ENCODE data around the gene C19orf25. TPM values are rescaled to one million over a fixed set of nuclear protein-coding genes. Genes with fewer than 3 reads are reported as not detected.
A peak's percentile ranks its signal among the peaks of the same experiment; 100 is the strongest.
"Not testable (repeated sequence)": the region's sequence is repeated elsewhere in the genome, so short reads cannot be mapped to it uniquely, and the experiment has no call there.

C19orf25 gene
- total RNA-seq, result 37.6 and 53.1 TPM in 2 replicates
- 31.9 TPM for polyA plus RNA-seq (2012)

DNA sequence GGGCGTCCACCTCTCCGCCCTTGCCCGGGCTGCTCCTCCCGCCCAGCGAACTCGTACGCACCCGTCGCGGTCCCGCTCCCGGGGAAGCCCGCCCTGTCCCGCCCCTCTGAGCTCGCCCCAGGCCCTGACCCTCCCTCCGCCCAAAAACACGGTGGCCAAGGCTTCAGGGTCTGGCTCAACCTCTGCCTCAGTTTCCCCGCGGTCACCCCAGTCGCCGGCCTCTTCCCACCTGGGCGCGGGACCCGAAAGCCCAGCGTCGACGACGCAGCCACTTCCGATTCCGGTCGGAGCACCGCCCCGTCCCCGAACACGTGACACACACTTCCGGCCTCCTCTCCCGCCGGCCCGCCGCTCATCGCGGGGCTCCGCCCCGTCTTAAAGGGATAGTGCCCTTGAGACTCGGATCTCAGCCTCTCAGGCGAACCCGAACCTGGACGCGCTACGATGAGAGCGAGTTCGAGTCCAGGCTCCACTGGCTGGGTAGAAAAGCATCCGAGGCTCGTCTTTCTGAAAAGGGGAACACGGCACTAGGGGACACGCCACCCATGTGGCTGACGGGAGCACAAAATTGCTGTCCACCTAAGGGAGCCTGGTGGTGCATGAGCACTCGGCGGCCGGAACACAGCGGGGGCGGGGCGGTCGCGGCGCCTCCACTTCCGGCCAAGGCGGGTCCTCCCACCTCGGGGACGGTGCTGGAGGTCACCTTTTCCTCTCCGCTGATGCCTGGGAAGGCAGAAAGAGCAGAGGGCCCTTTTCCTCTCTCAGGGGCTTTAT is at the start of gene C19orf25:
Gene C19orf25 (minus strand): TSS at position 282 of the 774 bp plus-strand sequence. CDS start 312 bp downstream, outside the sequence.
- peak; percentile 93 for DNase-seq (ENCODE audit: low read depth)

DNA sequence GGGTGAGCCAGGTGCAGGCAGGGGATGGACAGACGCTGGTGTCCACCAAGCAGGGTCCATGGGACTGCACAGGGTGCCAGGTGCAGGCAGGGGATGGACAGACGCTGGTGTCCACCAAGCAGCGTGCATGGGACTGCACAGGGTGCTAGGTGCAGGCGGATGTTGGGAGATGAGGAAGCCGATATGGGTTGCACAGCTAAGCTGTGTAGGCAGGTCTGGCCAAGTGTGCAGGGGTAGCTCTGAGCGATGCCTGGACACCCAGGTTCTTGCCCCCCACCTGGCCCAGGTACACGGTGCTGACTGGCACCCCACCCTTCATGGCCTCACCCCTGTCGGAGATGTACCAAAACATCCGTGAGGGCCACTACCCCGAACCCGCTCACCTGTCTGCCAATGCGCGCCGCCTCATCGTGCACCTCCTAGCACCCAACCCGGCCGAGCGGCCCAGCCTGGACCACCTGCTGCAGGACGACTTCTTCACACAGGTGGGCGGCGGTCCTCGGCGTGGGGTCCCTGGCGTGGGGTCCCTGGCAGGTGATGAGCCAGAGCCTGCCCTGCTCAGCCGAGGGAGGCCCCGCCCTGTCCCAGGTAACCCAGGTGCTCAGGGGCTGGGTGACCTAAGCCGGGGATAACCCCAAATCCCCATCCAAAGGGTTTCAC is 48.8 kb upstream of the C19orf25 start:
- DNase-seq (ENCODE audit: low read depth), result no peak

DNA sequence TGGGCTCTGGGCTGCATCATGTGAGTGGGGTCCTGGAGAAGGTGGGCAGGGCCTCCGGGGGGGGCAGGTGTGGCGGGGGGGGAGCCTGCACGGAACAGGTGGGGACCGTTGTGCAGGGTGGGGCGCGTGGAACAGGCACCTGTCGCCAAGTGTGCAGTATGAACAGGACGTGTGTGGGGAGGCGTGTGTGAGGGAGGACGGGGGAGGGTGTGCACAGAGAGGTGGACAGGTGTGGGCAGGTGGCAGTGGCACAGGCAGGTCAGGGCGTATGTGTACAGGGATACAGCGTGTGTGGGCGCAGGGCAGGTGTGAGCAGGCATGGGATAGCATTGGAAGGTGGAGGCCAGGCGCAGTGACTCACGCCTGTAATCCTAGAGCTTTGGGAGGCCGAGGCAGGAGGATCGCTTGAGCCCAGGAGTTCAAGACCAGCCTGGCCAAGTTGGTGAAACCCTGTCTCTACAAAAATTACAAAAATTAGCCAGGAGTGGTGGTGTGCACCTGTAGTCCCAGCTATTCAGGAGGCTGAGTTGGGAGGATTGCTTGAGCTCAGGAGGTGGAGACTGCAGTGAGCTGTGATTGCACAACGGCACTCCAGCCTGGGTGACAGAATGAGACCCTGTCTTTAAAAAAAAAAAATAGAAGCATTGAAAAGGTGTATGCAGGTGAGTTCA is 48.1 kb upstream of the C19orf25 start:
- DNase-seq (ENCODE audit: low read depth), result no peak

DNA sequence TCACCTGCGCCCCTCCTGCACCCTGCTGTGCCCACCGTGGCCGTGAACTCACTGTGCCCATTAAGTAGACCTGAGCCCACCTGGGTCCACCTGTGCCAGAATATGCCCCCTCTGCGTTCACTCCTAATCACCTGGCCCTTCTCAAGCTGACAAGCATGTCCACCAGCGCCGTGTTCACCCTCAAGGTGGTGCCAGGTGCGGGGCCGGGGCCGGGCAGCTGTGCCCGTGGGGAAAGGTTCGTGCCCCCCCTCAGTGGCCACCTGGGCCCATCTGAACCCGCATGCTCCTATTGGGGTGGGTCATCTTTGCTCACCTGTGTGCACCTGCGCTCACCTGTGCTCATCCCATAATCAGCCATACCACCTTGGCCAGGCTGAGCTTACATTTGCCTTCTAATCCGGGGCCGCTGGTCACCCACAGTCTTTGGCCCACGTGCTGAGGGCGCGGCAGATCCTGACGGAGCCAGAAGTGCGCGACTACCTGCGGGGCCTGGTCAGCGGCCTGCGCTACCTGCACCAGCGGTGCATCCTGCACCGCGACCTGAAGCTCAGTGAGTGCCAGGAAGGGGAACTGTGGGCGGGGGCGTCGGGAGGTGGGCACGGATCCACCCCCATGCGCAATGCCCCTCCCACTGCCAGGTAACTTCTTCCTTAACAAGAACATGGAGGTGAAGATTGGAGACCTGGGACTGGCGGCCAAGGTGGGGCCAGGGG is 47.2 kb upstream of the C19orf25 start:
- DNase-seq (ENCODE audit: low read depth), result no peak

DNA sequence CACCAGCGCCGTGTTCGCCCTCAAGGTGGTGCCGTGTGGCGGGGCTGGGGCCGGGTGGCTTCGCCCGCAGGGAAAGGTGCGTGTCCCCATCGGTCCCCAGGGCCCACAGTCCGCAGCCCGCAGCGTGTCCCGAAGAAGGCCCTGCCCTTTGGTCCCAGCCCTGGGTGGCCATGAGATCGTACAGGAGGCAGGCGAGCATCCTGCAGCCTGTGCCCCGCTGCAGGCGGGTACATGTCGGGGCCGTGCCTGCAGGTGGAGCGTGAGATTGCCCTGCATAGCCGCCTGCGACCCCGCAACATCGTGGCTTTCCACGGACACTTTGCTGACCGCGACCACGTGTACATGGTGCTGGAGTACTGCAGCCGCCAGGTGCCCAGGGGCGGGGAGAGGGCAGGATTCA is 46.3 kb upstream of the C19orf25 start:
- DNase-seq (ENCODE audit: low read depth), result no peak

DNA sequence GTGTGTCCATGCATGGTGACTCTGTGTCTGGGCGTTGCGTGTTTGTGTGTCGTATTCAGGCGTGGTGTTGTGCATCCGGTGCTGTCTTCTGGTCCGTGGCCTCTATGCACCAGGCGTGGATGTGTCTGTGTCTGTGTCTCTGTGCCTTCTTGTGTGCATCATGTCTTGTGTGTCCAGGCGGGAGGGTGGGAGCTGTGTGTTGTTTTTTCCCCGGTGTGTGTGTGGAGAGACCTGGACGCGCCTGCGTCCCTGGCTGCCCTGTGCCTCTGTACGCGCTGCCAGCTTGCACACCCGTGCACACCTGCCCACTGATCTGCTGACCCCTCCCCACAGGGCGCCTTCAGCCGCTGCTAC is 45.9 kb upstream of the C19orf25 start:
- DNase-seq (ENCODE audit: low read depth), result no peak

DNA sequence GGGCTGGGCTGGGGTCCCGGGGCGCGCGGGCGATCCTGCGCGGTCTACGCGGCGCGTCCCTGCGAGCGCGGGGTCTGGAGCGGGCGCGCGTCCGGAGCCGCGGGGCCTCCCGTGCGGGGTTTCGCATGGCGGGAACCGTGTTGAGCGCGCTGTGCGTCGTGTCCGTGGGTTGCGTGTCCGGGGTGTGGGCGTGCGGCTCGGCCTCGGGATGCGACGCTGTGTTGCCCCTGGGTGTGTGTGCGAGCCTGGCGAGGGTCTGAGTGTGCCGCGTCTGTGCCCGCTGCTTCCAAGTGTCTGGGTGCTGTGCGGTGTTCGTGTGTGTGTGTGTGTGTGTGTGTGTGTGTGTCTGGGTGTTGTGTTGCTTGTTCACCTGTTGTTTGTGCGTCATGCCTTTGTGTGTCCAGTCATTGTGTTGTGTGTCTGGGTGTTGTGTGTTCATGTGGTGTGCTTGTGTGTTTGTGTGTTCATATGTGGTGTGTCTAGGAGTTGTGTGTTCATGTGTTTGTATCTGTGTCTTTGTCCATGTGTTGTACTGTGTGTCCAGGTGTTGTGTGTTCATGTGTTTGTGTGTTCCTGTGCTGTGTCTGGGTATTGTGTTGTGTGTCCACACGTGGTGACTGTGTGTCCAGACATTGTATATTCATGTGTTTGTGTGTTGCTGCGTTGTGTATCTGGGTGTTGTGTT is 45.4 kb upstream of the C19orf25 start:
- DNase-seq (ENCODE audit: low read depth), result no peak

DNA sequence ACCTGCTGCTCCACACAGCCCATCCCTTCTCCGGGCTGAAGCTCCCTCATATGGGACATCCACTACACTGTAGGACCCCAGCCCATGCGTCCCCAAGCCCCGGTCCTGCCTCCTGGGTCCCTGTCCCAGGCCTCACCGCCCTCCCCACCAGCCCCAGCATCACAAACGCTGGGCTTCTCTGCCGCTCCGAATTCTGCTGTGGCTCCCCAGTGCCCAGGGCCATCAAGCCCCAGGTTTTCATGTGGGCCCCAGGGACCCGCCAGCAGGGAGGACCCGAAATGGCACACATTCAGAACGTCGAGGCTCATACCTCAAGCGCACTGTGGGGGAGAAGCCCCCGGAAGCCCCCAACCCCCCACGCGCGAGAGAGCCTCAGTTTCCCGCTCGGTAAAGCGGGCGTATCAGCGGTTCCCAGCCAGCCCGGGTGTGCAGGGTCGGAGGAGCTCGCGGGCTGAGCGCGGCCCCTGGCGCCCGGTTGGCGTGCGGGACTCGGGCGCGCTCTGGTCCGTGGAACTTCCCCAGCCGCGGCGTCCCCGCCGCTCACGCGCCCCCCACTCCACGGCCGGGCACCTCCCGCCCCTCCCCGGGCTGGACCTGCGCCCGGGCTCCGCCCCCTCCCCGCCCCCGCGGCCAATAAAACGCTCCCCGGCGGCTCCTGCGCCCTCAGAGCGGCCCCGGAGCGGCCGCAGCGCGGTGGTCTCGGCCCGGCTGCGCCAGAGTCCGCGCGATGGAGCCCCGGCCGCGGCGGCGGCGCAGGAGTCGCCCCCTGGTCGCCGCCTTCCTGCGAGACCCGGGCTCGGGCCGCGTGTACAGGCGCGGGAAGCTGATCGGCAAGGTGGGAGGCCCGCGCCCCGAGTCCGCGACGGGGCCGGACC is 44.6 kb upstream of the C19orf25 start, which contains the start of gene PLK5:
Gene PLK5 (plus strand): TSS at position 666 of the 875 bp plus-strand sequence. CDS start 2,920 bp downstream, outside the sequence.
- no peak for DNase-seq (ENCODE audit: low read depth)

DNA sequence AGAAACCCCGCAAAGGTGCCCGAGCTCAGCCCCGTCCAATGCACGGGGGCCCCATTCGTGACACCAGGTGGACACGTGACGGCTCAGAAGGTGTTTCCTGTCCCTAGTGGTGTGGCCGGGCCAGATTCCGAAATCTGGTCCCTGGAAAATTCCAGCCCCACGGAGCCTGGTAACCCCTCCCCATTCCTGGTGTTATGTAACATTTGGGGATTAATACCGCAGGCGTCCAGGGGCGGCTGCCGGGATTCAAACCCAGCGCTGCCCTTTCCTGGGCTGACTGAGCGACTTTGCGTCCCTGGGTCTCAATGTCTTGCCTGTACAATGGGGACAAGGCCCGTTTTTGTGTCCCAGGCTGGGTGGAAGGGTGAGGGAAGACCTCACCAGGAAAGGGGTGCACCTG is 43.8 kb upstream of the C19orf25 start:
- DNase-seq (ENCODE audit: low read depth), result no peak

DNA sequence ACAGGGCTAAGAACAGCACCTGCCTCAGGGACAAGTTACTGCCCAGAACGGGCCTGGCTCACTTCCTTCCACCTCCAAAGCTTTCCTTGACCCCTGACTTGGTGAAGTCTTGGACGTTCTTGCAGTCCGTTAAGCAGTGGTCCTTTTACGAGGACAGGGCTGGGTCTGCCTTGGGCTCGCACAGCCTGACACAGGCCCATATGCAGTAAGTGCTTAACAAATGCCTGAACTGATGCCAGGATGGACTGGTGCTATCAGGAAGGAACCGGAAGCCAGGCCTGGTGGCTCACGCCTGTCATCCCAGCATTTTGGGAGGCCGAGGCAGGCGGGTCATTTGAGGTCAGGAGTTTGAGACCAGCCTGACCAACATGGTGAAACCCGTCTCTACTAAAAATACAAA is 43.0 kb upstream of the C19orf25 start:
- no peak for DNase-seq (ENCODE audit: low read depth)

DNA sequence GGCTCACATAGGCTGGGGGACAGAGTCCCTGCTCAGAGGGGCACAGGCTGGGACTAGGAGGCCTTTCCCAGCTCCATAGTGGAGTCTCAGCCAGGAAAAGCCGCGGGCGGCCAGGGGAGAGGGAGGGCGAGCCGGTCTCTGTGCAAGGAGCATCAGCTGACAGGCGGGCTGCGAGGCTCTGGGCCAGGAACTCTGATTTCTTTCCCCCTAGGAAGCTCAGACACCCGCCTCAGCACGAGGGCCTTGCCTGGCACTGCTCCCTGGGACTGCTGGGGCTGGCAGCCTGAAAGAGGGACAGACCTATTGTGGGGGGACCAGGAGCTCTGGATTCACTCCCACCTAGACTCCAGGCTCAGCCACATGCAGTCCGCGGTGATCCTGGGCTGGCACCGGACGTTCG is 42.6 kb upstream of the C19orf25 start:
- DNase-seq (ENCODE audit: low read depth), result no peak

DNA sequence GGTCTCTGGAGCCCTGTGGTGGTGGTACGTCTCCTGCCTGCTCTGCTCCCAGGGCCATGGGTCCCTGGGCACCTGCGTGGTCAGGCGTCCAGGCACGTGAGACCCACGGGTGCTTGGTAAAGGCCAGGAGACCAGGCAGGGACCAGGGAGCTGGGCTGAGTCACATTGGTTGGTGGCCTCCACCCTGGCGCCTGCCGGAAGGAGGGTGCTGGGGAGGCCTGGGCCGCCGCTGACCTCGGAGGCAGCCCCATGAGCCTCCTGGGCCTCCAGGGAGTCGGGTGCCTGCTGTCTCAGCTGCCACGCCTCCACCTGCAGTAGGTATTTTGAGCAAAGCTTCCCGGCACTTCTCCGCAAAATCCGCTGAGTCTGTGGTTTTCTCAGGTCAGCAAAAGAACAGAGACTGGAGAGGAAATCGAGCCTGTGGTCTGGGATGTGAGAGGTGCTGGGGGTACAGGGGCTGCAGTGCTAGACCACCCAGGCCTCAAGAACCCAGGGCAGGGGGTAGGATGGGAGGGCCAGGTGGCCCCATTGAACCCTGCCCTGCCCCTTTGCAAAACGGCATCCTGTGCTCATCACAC is 41.3 kb upstream of the C19orf25 start:
- no peak for DNase-seq (ENCODE audit: low read depth)

DNA sequence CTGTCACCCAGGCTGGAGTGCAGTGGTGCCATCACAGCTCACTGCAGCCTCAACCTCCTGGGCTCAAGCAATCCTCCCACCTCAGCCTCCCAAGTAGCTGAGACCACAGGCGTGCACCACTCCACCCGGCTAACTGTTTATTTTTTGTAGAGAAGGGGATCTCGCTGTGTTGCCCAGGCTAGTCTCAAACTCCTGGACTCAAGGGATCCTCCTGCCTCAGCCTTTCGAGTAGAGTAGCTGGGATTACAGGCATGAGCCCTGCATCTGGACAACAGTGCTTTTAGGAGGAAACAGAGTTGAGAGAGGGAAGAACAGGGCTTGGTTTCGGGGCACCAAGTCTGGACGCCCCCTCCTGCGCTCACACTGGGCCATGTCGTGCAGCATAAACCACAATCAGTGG is 40.8 kb upstream of the C19orf25 start:
- DNase-seq (ENCODE audit: low read depth), result not testable (repeated sequence)

DNA sequence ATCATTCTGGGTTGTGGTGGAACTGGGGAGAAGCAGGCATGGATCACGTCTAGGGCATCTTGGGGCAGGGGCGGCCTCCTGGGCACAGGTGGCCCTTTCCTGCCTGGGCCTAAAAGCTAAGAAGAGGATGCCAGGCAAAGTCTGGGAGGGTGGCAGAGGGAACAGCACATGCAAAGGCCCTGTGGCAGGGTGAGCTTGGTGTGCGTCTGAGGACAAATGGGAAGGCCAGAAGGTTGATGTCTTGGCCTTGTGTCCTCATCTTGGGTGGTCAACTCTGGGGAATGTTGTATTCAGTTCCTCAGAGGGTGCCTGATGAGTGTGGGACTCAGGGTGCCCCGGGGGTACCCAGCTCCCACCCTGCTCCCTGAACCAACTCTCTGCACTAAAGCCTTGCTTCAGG is 39.5 kb upstream of the C19orf25 start:
- no peak for DNase-seq (ENCODE audit: low read depth)

DNA sequence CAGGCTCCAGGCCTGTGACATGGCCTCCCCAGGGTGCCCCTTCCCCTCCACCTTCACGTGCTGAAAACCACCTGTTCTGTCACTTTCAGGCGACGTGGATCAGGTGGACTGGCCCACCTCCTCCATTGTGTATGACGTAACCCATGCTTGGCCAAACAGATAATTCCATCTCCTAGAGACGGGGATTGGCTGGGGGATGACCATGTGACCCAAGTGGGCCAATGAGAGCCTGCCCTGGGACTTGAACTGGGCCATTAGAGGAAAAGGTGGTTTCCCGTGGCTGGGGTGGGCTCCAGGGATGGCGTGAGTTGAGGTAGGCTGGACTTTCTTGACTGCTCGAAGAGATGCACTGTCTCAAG is 37.4 kb upstream of the C19orf25 start:
- DNase-seq (ENCODE audit: low read depth), result no peak

DNA sequence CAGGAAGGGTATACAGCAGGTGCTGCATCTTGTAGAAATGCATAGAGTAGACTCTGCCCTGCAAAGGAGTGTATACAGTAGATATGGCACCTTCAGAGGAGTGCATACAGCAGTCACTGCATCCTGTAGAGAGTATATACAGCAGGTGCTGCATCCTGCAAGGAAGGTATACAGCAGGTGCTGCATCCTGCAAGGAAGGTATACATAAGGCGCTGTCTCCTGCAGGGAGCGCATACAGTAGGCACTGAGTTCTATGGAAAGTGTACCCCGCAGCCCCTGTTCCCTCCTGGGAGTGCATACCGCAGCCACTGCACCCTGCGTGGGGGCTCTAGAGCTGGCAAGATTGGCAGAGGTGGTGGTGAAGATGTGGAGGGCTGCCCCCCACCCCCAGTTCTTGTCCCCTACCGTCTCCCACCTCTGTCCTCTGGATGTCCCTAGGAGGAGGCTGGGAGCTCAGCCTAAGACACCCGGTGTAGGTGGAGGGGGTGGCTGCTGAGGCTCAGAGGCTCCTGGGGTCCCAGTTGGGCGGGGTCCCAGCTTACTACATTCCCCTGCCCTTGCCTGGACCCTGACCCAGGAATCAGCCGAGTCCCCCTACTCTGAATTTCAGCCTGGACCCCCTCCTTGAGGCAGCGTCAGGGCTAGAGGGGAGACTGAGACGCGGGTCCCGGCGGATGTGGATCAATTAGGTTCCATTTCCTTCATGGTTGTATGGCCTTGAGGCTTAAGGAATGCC is 36.1 kb upstream of the C19orf25 start:
- no peak for DNase-seq (ENCODE audit: low read depth)

DNA sequence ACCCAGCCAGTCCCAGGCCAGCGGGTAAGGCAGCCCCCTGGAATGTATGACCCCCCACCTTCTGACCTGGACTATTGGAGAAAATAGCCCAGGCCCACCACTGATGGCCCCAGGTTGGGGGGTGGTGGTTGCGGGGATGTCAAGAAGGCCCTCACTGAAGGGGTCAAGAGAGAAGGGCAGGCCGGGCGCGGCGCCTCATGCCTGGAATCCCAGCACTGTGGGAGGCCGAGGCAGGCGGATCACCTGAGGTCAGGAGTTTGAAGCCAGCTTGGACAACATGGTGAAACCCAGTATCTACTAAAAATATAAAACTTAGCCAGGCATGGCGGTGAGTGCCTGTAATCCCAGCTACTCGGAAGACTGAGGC is 35.3 kb upstream of the C19orf25 start:
- no peak for DNase-seq (ENCODE audit: low read depth)

DNA sequence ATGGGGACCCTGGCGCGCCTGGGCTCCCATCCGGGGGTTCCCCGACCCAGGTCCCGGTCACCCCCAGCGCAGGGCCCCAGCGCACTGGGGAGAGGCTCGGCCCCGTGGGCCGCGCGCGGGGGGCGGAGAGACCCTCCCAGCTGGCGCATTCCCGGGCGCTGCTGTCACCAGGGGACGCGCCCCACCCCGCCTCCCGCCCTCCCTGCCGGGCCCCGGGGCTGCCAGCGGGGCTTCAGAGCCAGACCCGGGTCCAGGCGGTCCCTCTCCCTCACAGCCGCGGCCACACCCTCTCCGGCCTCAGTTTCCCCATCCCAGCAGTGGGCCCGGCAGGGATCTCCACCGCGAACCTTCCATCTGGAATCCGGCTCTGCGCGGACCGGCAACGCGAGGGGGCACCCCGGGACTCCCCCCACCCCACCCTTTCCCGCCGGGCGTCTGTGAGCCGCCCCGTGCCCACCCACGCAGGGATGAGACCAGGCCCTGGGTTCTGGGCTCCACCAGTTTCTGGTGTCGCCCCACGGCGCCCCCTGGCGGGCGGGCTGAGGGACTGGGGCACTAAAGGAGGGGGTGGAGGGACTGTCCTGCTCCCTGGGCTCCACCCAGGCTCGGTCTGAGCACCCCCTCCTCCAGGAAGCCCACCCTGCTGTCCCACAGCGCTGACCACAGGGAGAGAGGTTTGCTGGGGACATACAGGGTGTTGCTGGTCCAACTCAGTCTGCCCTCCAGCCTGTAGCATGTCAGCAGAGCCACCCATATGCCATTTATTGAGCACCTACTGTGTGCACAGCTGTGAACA is 34.7 kb upstream of the C19orf25 start:
- DNase-seq (ENCODE audit: low read depth), result peak; percentile 69
